GM19372 (cell line): ENCODE results near the gene ARHGEF26.

ENCODE experiments used
- ATAC-seq: cut with Tn5 transposase; IDR thresholded peaks from one replicate; pipeline ENCODE4 v1.9.1; 2021; ENCODE audit warnings: mild to moderate bottlenecking, low read depth, moderate library complexity; ENCODE audit not compliant: unreplicated experiment

ARHGEF26 gene

DNA sequence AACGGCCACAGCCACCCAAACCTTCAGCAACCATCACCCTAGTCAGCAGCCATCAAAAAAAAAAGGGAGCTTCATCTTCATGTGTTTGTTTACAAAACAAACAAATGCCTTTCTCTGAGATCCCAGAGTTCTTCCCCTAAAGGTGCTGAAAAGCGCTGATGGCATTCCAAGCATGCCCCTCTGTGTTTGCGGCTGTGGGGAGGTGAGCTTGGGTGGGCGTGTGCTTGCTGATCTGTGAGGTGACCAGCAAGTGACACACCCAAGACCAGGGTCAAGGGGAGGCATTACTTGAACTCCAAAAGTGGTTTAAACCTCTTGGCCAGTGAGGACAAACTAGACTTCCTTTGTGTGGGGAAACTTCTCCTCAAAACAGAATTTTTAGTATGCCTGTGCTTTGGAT, 121.6 kb downstream of the ARHGEF26 start:
- ATAC-seq = no peak

DNA sequence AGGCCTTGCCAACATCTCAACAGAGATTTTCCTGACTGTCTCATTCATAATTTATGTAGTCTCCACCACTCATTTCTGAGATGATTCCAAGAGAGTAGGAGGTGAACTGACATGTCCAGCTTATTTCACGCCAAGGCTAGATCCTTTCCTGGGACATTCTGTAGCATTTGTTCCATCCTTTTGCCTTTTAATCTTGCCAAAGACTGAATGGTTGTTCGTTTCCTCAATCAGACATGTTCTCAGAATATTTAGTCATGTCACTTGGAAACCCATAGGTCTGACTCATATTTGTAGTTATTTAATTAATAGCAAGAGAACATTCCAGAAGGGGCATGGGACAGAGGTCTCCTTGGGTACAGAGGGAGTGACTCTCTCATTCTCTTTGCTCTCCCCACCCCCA, 122.2 kb downstream of the ARHGEF26 start:
- ATAC-seq = no peak

DNA sequence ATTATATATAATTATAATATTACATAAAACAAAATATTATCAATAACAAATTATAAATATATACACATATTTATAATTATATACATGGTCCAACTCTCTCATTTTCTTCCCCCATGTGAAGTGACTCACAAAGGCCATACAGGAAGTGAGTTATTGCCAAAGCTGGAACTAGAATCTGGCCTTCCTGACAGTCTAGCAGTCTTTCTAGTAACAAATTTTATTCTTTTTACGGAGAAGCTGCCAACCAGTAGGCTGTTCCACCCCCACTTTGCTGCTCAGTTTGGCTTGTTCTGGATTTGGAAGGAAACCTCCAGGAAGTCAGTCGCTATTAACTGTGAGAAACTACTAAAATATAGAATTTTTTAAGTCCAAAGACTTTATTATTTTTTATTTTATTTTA, 123.5 kb downstream of the ARHGEF26 start:
- ATAC-seq = no peak

DNA sequence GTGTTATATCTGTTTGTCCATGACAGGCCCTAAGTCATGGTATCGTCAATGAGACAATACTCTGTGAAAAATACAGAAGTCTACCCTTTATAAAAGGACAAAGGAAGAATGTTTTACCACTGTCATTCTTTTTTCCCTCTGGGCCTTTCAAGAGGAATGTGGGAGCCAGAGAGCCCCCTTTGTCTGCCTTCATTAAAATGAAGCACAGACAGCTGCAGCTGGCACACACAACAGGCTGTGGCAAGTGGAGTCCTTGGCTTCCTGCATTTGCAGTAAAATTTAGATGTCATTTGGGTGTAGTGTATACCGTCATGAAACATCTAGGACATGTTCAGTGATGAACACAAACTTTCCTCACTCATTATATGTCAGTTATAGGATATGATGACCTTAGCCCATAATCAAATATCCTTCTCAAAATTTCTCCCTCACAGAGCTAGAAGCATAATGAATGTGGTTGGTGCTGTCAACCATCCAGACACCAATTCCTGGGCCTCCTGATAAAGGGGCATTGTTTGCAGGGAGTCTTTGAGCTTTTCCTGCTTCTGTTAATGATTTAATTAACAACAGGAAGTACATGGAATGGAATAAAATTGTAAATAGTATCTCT, 126.7 kb downstream of the ARHGEF26 start:
- ATAC-seq = no peak

DNA sequence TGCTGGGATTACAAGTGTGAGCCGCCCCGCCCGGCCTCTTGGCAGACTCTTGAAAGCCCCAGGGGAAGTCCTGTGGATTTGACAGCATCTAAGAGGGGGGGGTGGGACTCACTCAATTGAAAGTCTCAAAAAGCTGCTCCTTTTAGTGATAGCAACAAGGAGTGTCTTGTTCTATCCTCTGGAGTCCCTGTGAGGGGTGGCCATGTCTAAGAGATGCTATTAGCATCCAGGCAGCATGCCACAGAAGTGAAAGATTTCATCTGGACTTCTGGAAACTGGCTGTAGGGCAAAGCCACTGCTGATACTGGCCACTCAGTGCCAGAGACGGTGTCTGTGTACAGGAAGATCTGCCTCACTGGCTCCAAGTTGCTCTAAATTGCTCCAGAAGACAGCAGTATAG, 129.1 kb downstream of the ARHGEF26 start:
- ATAC-seq = no peak

DNA sequence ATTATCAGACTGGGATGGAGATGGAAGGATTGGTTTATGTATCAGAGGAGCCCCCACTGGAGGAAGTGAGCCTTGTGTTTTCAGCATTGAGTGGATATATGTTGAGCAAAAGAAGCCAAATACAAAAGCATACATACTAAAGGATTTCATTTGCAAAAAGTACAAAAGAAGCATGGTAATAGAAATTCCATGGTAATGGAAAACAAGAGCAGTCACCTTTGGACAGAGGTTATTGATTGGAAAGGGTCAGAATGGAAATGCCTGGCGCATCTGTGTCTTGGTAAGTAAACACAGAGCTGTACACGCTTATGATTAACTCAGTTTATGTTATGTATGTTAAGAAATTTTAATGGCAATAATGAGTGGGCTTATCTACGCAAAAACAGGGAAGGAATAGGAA, 130.4 kb downstream of the ARHGEF26 start:
- ATAC-seq = no peak

DNA sequence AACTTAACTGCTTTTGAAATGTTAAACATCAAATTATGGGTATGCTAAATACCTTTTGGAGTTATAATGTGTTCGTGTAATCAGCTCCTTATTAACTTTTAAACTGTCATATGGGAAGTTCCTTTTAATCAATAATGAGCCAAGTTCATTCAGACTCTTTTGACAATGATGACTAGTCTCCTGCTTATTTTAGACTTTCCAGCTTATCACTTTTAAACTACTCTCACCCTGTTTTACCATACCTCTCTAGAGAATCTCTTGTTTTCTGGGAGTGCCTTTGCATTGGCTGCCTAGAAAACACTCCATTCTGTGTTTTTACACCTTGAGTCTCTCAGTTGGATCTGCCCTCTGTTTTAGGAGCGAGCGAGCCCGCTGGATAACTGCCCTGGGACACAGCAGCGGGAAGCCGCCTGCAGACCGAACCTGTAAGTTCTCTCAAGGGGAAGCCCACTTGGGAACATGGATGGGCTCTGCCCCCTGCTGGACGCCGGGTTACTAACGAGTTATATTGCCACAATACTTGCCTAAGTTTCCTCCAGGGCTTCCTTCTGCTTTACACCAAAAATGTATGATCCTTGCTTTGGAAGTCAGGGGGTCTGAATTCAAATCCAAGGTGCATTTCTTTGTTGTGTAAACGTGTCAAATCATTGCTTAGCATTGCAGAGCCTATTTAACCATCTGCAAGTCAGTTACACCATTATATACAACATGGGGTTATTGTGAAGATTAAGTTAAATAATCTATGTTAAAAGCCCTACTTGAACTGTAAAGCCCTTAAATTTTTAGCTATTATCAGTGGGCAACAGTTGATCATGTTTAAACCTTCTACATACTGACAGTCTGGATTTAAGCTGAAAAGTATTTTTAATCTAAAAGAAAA, 131.8 kb downstream of the ARHGEF26 start:
- ATAC-seq = peak; percentile 75

DNA sequence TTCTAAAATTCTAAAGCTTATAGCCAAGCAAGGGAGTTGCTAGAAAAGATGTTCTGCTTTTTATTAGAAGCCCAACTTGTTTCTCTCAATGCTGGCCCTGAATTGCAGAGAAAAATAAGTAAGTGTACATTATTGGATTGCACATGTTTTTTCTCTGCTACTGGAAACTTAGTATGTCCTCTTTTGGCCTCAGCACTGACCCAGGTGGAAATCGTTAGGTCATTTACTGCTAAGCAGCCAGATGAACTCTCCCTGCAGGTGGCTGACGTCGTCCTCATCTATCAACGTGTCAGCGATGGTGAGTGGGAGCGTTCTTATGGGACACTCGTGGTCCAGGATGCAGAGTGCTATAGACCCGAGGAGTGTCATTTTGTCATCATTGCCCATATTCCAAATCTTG, 133.3 kb downstream of the ARHGEF26 start:
- ATAC-seq = no peak

DNA sequence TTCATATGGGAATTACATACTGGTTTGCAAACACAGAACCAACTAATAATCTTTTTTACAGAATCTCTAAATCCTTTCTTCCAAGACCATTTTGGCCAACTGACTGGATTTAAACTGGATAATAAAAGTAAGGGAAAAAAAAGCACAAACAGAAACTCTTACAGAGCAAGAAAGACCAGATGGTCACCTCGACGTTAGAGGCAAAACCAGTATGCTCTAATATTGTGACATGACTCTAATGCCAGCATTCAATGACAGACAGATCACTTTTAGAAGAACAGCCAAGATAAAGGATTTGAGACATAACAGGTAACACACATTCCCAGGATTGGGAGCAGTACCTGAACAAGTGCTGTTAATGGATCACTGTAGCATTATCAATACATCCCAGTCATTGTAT, 152.2 kb downstream of the ARHGEF26 start:
- no peak for ATAC-seq

DNA sequence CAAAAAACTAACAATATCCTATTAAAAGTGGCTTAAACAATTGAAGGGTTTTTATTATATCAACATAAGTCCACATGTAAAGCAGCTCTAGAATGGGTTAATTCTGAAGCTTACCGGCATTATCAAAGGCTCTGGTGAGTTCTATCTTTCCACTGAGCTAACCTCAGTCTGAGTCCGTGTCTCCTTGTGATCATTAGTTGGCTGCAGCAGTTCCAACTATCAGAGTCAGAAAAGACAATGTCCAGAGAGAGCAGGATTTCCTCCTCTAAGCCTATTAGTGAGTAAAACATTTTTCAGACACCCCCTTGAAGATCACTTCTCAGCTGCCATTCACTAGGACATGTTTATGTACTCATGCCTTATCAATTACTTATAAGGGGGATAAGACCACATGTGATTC, 153.2 kb downstream of the ARHGEF26 start:
- no peak for ATAC-seq

DNA sequence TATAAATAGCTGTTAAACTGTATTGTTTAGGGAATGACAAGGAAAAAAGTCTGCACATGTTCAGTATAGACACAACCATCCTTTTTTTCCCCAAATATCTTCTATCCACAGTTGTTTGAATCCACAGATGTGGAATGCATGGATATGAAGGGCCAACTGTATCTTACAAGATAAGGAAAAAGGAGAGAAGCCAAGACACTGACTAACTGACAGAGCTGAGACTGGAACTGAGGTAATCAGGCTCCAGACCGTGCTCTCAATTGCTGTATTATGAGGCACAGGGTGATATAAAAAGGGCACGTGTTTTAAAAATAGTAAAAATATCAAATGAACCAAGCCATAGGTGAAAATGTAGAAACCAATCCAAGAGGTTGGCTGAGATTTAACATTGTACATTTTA, 154.1 kb downstream of the ARHGEF26 start:
- no peak for ATAC-seq

DNA sequence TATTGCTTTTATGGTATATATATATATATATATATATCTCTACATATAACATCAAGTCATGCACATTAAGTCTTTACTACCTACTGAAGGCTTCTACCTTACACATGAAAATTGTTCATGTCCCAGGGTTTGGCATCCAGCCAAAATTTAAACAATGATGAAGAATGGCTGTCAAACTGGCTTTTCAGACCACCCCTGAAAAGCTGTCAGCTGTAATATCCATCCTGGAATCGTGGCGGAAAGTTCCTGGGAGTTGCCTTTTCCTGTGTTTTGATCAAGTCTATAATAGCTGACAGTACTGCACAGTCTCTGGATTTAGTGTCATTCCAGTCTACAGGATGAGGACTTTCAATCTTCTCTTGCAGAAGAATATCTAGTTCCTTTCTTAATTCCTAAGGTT, 154.8 kb downstream of the ARHGEF26 start:
- no peak for ATAC-seq

DNA sequence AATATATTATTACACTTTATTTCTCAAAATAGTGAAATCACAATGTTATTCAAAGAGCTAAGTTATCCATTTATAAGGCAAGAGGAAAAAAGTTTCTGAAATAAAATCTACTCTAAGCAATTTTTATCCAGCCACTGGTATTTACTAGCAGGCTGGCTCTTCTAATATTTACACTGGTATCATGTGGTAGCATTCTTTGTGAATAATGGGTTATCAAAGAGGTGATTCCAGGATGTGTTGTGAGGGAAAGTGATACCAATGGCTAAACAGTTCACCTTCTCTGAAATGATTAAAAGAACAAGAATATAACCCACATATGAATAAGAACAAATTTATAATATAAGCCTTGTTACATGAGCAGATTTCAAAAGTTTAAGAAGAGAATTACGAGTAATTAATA, 159.0 kb downstream of the ARHGEF26 start:
- no peak for ATAC-seq

DNA sequence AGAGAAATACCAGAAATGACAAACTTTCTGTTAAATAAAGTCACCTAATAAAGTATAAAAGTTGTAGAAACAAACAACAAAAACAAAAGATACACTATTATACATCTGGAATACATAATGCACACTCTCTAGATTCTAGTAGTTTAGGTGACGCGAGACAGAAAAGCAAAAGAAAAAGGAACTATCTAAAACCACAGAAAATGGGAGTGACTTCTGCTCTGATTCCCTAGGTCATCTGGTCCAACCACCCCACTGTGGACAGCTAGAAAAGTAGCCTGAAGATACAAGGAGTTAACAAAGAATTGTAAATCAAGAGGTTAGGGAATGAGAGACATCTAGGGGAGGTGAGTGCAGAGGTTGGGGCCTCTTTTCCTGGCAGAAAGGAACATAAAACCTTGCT, 164.0 kb downstream of the ARHGEF26 start:
- no peak for ATAC-seq

DNA sequence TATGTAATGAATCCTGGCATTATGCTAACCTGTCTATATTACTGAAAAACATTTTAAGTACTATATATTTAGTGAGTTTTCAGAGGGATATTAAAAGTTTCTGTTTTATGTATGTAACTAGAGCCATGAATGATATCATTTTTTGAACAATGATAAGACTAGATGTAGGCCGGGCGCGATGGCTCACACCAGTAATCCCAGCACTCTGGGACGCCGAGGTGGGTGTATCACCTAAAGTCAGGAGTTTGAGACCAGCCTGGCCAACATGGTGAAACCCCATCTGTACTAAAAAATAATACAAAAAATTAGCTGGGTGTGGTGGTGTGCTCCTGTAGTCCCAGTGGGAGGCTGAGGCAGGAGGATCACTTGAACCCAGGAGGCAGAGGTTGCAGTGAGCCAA, 169.0 kb downstream of the ARHGEF26 start:
- ATAC-seq = no peak

DNA sequence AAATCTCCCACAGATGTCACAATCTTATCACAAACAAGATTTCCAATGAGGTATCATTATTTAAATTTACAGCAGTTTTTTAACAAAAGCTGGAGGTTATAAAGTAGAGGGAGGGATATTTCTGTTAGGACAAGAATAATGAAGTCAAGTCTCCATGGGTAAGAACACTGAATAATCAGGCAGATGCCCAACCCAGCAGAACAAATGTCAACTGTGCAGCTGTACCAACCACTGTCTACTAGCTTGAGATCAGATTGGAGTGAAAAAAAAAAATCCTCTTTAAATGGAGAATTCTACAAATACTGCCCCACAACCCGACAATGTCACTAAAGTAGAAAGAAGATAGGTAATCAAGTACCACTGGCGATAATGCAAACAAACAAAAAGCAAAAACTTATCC, 172.8 kb downstream of the ARHGEF26 start:
- no peak for ATAC-seq

DNA sequence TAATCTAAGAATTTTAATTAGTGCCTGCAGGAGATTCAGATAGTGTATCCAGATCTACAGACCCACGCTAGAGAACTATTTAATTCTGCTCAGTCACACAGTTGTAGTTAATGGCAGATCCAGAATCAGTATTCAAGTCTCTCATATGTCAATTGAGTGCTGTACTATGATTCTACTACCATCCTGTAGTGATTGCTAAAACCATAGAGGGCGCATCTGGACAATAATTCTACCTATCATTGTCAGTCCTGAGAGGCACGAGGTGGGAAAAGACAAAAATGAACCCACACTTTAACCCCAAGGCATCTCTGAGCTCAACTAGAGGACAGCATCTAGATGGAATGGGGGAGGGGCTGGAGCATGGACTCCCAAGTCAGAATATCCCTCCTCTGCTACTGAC, 180.4 kb downstream of the ARHGEF26 start:
- no peak for ATAC-seq

DNA sequence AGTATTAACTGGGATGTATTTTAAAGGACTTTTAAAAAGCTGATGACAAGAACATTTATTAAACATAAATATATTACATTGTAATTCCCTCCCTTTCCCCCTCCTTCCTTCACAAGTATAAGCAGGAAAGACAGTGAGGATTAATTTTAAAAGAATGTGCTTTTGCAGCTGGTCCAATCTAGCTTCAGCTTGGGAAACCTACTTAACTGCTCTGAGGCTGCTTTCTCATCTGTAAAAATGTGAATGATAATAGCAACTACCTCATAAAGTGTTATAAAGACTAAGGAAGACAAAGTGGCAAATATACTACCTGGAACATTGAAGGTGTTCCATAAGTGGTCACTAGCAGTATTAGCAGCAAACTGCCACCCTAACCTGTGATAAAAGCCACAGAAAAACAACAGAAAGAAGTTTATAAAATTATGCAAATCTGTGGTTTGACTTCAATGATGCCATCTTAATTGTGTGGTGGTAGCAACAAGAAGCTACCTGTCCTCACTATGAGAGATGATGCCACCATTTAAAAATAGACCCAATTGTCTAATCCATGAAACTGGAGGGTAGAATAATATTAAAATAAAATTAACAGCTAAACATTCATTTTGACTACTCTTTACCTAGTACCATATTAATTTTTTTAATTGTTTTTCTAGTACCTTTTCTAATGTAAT, 183.1 kb downstream of the ARHGEF26 start:
- no peak for ATAC-seq

DNA sequence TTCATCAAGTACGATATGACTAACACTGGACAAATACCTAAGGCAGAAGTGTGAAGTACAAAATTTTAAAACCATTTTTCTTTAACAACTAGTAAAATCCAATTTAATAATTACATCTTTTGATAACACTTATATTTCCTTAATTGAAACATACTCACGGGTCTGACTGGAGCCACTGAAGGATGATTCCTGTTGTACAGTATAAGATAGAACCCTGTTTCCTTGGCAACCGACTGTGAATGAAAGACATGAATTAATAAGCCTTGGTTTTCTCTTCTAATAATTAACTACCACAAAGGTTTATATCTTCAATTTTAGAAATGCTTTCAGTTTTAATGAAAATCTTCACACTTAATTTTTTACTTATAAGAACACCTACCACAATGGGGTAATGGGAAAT, 183.7 kb downstream of the ARHGEF26 start:
- ATAC-seq = no peak

DNA sequence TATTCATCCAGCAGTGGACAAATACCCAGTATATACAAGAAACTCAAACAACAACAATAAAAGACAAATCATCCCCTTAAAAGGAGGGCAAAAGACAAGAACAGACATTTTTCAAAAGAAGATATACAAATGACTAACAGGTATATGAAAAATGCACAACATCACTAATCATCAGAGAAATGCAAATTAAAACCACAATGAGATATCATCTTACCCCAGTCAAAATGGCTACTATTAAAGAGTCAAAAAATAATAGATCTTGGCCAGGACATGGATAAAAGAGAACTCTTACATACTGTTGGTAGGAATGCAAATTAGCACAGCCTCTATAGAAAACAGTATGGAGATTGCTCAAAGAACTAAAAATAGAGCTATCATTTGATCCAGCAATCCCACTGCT, 186.2 kb downstream of the ARHGEF26 start:
- ATAC-seq = no peak
